Keratinocyte (primary cell): ENCODE measurements around the gene FUT8. TPM values are rescaled to one million over a fixed set of nuclear protein-coding genes. Genes with fewer than 3 reads are reported as not detected.

Experiments
- DNase-seq: peaks from one replicate; pipeline ENCODE4 v3.0.0-alpha.2; 2011; ENCODE audit warnings: low read depth, missing footprints, low spot score
- FAIRE-seq: peaks from 2 replicates; lab custom pipeline; 2011; peaks lifted over from hg19 to GRCh38; lab: Jason Lieb, UNC
- H2AFZ ChIP-seq: 2 replicates; pipeline ENCODE4 v1.6.0; 2012; ENCODE audit warnings: low read length, control low read depth, inconsistent platforms; ENCODE audit not compliant: control insufficient read depth
- H3K27ac ChIP-seq: 2 replicates; pipeline ENCODE4 v1.5.1; 2011; ENCODE audit warnings: low read length; ENCODE audit not compliant: control insufficient read depth, insufficient read depth
- H3K27me3 ChIP-seq: 3 replicates; pipeline ENCODE4 v1.6.0; 2011; ENCODE audit warnings: low read length; ENCODE audit not compliant: control insufficient read depth, insufficient read depth; ENCODE audit errors: extremely low read depth
- H3K36me3 ChIP-seq, 2 experiments: 2 replicates in 1 of 2; 3 replicates in 1 of 2; pipeline ENCODE4 v1.5.1; 2011; ENCODE audit warnings: low read length in 2 of 2, mild to moderate bottlenecking in 1 of 2; ENCODE audit not compliant: control insufficient read depth in 2 of 2, insufficient read depth in 2 of 2; ENCODE audit errors: extremely low read depth in 1 of 2
- H3K4me1 ChIP-seq: 3 replicates; pipeline ENCODE4 v1.5.1; 2011; ENCODE audit warnings: low read length; ENCODE audit not compliant: control insufficient read depth, insufficient read depth; ENCODE audit errors: extremely low read depth
- H3K4me2 ChIP-seq: 3 replicates; pipeline ENCODE4 v1.6.0; 2011; ENCODE audit warnings: low read depth, low read length; ENCODE audit not compliant: control insufficient read depth, insufficient read depth; ENCODE audit errors: extremely low read depth
- H3K4me3 ChIP-seq, 3 experiments: fragments of 200-600 bp in 1 of 3; sonication (generic) in 1 of 3; 2 replicates in 2 of 3; 3 replicates in 1 of 3; pipeline ENCODE4 v1.5.1; 2011 to 2016; ENCODE audit warnings: low read length in 3 of 3, mild to moderate bottlenecking in 3 of 3, control low read depth in 2 of 3, inconsistent platforms in 1 of 3, low read depth in 1 of 3, mixed read lengths in 1 of 3, mixed run types in 1 of 3, moderate library complexity in 1 of 3; ENCODE audit not compliant: control insufficient read depth in 2 of 3, insufficient read depth in 2 of 3; ENCODE audit errors: extremely low read depth in 1 of 3
- H3K79me2 ChIP-seq: 2 replicates; pipeline ENCODE4 v1.6.0; 2012; ENCODE audit warnings: low read length; ENCODE audit not compliant: control insufficient read depth, insufficient read depth
- H3K9ac ChIP-seq: 3 replicates; pipeline ENCODE4 v1.6.0; 2011; ENCODE audit warnings: low read length; ENCODE audit not compliant: control insufficient read depth, insufficient read depth; ENCODE audit errors: extremely low read depth
- H3K9me1 ChIP-seq: 3 replicates; pipeline ENCODE4 v1.6.0; 2011; ENCODE audit warnings: low read length; ENCODE audit not compliant: control insufficient read depth, insufficient read depth; ENCODE audit errors: extremely low read depth
- H3K9me3 ChIP-seq: 2 replicates; pipeline ENCODE4 v1.5.1; 2012; ENCODE audit warnings: low read depth, low read length; ENCODE audit not compliant: control insufficient read depth
- H4K20me1 ChIP-seq: 3 replicates; pipeline ENCODE4 v1.6.0; 2011; ENCODE audit warnings: low read length; ENCODE audit not compliant: control insufficient read depth, insufficient read depth; ENCODE audit errors: extremely low read depth
- CTCF ChIP-seq, 3 experiments: IDR thresholded peaks in 1 of 3; conservative IDR thresholded peaks in 1 of 3; optimal IDR thresholded peaks in 1 of 3; 2 replicates in 2 of 3; 3 replicates in 1 of 3; pipeline versions ENCODE3 to v1.5.1; 2011; ENCODE audit warnings: low read length in 3 of 3, mild to moderate bottlenecking in 3 of 3, moderate library complexity in 2 of 3, control low read depth in 1 of 3, inconsistent platforms in 1 of 3; ENCODE audit not compliant: insufficient read depth in 2 of 3; ENCODE audit errors: extremely low read depth in 1 of 3
- EZH2 ChIP-seq: IDR thresholded peaks from one replicate; pipeline ENCODE4 v1.6.1; 2012; ENCODE audit warnings: inconsistent platforms, mild to moderate bottlenecking, low read length, moderate library complexity
- dilution Hi-C: fragments of 300-500 bp; cut with MboI; formaldehyde crosslinking; loops from one replicate; pipeline ENCODE4 v1.7.0; 2020; ENCODE audit warnings: low sequenced_read_pairs; ENCODE audit not compliant: extremely low pct_ligation_motif_present
- polyA plus RNA-seq, 5 experiments: library from polyadenylated mRNA; depleted of rRNA in 3 of 5; stranded (reverse) in 3 of 5; stranded (forward) in 1 of 5; unstranded in 1 of 5; fragments of >200 nt; gene quantifications; 1 replicate in 1 of 5; 2 replicates in 3 of 5; 3 replicates in 1 of 5; pipeline versions ENCODE4 v1.2.1 to v1.2.3, GENCODE V29; 2011 to 2012; ENCODE audit warnings: missing spikeins in 2 of 5, low read depth in 1 of 5, low replicate concordance in 1 of 5

The FUT8 gene
- polyA plus RNA-seq, 1 donor (not counting 4 experiments of a cell fraction or from before 2014, with no cell fraction given): 12.5 TPM

DNA sequence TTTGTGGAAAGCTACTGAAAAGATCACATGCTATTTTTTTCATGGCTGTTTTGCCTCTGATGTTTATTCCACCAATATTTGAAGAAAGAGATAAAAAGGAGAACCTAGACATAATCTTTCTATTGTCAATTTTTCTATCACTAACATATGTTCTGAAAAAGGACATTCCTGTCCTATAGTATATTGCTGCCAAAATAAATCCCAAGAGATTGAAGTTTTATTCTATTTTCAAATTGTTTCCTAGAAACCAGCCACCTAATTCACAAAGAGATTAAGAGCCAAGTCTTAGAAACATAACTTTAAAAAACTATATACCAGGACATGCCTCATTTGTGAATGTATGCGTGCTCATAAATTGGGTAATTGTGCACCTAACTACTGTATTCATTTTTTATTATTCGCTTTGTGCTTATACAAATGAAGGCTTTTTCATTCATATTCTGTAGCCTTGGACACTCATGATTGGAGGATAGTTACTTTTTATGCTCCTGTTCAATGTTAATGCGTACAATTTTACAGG lies 200.7 kb downstream of the FUT8 start:
- no peaks in the 10 kb centered on the region for H3K4me1 ChIP-seq
- no peak overlapping the region for H3K9ac ChIP-seq
- H3K36me3 ChIP-seq: no peaks in the 10 kb centered on the region
- no peaks in the 10 kb centered on the region for H3K9me3 ChIP-seq
- DNase-seq (no peak), FAIRE-seq (no peak)
- H3K79me2 ChIP-seq: no peaks in the 10 kb centered on the region
- no peaks in the 10 kb centered on the region for H3K27me3 ChIP-seq
- H3K27ac ChIP-seq: no peak overlapping the region
- H2AFZ ChIP-seq: no peak overlapping the region
- H4K20me1 ChIP-seq: no peaks in the 10 kb centered on the region
- H3K4me3 ChIP-seq: no peak overlapping the region
- dilution Hi-C loops: no loop called here
- H3K9me1 ChIP-seq: no peaks in the 10 kb centered on the region
- H3K4me2 ChIP-seq: no peak overlapping the region
- no peak for TF ChIP-seq CTCF (optimal IDR thresholded peaks at IDR 0.05 in 1 of 3, IDR thresholded peaks at IDR 0.05 in 1 of 3, conservative IDR thresholded peaks at IDR 0.05 in 1 of 3; ENCODE audit: extremely low read depth in 1 of 3, insufficient read depth in 2 of 3, low read length in 3 of 3)
- no peak for TF ChIP-seq EZH2

DNA sequence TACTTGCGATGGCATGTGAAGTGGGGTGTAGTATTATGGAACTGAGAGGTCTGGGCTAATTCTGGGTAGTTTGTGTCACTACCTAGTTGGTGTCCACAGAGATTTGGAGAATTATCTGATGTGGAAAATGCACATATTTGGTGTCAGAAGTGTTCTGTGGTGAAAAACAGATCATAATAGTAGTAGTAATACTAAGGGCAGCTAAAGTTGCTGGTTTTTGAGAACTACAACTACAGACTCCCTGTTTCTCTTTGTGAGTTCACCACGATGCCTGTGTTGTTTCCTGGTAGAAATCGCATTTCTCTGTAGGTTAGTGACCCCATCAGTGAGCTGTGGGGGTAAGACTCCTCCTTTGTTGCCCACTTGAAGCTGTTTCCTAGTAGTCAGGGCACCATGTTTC lies 206.5 kb downstream of the FUT8 start:
- Histone ChIP-seq H3K4me3 (no peak overlapping the region), H3K36me3 (no peaks in the 10 kb centered on the region), H2AFZ (no peak overlapping the region), H3K9me3 (no peaks in the 10 kb centered on the region), H3K27ac (no peak overlapping the region), H3K27me3 (no peaks in the 10 kb centered on the region), H3K4me1 (no peaks in the 10 kb centered on the region), H3K4me2 (no peak overlapping the region), H4K20me1 (no peaks in the 10 kb centered on the region), H3K79me2 (no peaks in the 10 kb centered on the region), H3K9ac (no peak overlapping the region), H3K9me1 (no peaks in the 10 kb centered on the region)
- no peak for DNase-seq
- dilution Hi-C loops: no loop called here
- FAIRE-seq: no peak
- TF ChIP-seq EZH2 (no peak), CTCF (optimal IDR thresholded peaks at IDR 0.05 in 1 of 3, IDR thresholded peaks at IDR 0.05 in 1 of 3, conservative IDR thresholded peaks at IDR 0.05 in 1 of 3; ENCODE audit: extremely low read depth in 1 of 3, insufficient read depth in 2 of 3, low read length in 3 of 3) (no peak)
